Measurements from ENCODE around the gene C2orf69. TPM values are rescaled to one million over a fixed set of nuclear protein-coding genes. Genes with fewer than 3 reads are reported as not detected.

The C2orf69 gene
- total RNA-seq, 1 experiment from 2014 or later, result 22.0 TPM

DNA sequence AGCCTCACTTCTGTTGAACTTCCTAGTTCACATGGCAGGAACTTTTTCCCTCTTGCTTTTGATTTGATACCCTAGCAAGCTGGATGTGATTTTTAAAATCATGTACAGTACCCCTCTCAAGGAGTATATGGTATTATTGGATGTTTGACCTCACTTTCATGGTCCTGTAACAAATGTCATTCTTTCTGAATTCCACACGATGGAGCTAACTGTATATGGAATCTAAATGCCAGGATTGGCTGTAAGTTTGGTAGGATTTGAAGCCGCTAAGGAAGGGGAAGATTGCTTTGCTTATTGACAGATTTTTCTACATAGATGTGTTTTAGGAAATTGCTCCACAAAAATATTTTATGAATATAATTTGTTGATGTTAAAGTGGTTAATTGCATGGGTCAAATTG, 62.6 kb downstream of the C2orf69 start:
- no peak overlapping the region for H2BK120ac ChIP-seq (ENCODE audit: low read depth, low read length, poor library complexity, severe bottlenecking)
- H3T11ph ChIP-seq (ENCODE audit: low read length), result no peak overlapping the region
- Mint-ChIP-seq H3K27me3 (ENCODE audit: low read depth) (no peaks in the 10 kb centered on the region), H3K4me3 (no peak overlapping the region), H3K36me3 (ENCODE audit: insufficient read depth in 1 of 3, low read depth in 3 of 3) (no peaks in the 10 kb centered on the region), H3K27ac (no peak overlapping the region), H3K4me1 (peaks cover 0 to 3% of the 10 kb centered on the region in 2 experiments; a peak in 1 of 4 replicates), H3K9me3 (no peaks in the 10 kb centered on the region; a peak in 1 of 5 replicates)
- no peaks in the 10 kb centered on the region for H3K79me2 ChIP-seq (ENCODE audit: insufficient read depth, low read length)
- H2BK12ac ChIP-seq (ENCODE audit: insufficient read length, low read depth, low read length), result no peak overlapping the region
- no peak overlapping the region for H3K27ac ChIP-seq (ENCODE audit: insufficient read length, low read depth, low read length)
- H3K79me1 ChIP-seq (ENCODE audit: insufficient read depth, low read depth, low read length, poor library complexity, severe bottlenecking), result no peaks in the 10 kb centered on the region
- no peak overlapping the region for H3K4ac ChIP-seq (ENCODE audit: low read depth, low read length)
- H2BK5ac ChIP-seq (ENCODE audit: insufficient read length, low read length), result no peak overlapping the region
- no peak overlapping the region for H3K18ac ChIP-seq (ENCODE audit: insufficient read length, low read depth, low read length)
- DNase-seq, result no peak
- H3K4me2 ChIP-seq (ENCODE audit: insufficient read depth, insufficient read length, low read length), result no peak overlapping the region
- no peaks in the 10 kb centered on the region for H3K9me3 ChIP-seq (ENCODE audit: control insufficient read depth, low read depth, low read length)
- H3K14ac ChIP-seq (ENCODE audit: insufficient read depth, low read length), result no peak overlapping the region
- TF ChIP-seq, protein P1, sequence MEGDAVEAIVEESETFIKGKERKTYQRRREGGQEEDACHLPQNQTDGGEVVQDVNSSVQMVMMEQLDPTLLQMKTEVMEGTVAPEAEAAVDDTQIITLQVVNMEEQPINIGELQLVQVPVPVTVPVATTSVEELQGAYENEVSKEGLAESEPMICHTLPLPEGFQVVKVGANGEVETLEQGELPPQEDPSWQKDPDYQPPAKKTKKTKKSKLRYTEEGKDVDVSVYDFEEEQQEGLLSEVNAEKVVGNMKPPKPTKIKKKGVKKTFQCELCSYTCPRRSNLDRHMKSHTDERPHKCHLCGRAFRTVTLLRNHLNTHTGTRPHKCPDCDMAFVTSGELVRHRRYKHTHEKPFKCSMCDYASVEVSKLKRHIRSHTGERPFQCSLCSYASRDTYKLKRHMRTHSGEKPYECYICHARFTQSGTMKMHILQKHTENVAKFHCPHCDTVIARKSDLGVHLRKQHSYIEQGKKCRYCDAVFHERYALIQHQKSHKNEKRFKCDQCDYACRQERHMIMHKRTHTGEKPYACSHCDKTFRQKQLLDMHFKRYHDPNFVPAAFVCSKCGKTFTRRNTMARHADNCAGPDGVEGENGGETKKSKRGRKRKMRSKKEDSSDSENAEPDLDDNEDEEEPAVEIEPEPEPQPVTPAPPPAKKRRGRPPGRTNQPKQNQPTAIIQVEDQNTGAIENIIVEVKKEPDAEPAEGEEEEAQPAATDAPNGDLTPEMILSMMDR (conservative IDR thresholded peaks at IDR 0.05), result peak; percentile 79
- H2AFZ ChIP-seq (ENCODE audit: low read length), result no peak overlapping the region
- H3K4me1 ChIP-seq (ENCODE audit: insufficient read depth, low read length), result no peaks in the 10 kb centered on the region; the same call in 1 of the 2 replicates
- H3K23me2 ChIP-seq (ENCODE audit: insufficient read length, low read depth, low read length, poor library complexity, severe bottlenecking), result no peaks in the 10 kb centered on the region
- H4K91ac ChIP-seq (ENCODE audit: insufficient read length, low read depth, low read length), result no peak overlapping the region
- H2BK20ac ChIP-seq (ENCODE audit: low read depth, low read length, poor library complexity, severe bottlenecking), result no peak overlapping the region
- H4K5ac ChIP-seq (ENCODE audit: insufficient read length, low read depth, low read length), result no peak overlapping the region
- no peak overlapping the region for H2BK15ac ChIP-seq (ENCODE audit: low read depth, low read length)
- no CpG with 5 or more reads among the region's 2 CpGs for WGBS (ENCODE audit: extremely low coverage, insufficient read length, low lambda C conversion rate)
- H3K9ac ChIP-seq (ENCODE audit: extremely low read depth, insufficient read length, low read length), result no peak overlapping the region
- H2AK5ac ChIP-seq (ENCODE audit: insufficient read length, low read length), result no peak overlapping the region
- no peak overlapping the region for H4K8ac ChIP-seq (replicated peaks; ENCODE audit: insufficient read length, low read depth, low read length)
- no peaks in the 10 kb centered on the region for H4K20me1 ChIP-seq (ENCODE audit: control insufficient read depth, insufficient read depth, insufficient read length)
- H3K23ac ChIP-seq (ENCODE audit: insufficient read length, low read depth, low read length), result no peak overlapping the region
- no peak overlapping the region for H3K56ac ChIP-seq (ENCODE audit: insufficient read length, low read depth, low read length)
- H3K27me3 ChIP-seq (ENCODE audit: insufficient read depth, low read length), result no peaks in the 10 kb centered on the region

Measured in H9 (cell line).